HEK293 (cell line): Measurements from ENCODE around the gene CTSZ.

Experiments used
- GLI4 ChIP-seq: fragments of 450-650 bp; formaldehyde crosslinking; IDR thresholded peaks from 2 replicates; pipeline ENCODE4 v1.5.1; 2016; ENCODE audit warnings: missing biosample characterization, missing genetic modification characterization
- IKZF3 ChIP-seq: fragments of 450-650 bp; IDR thresholded peaks from 2 replicates; pipeline ENCODE4 v1.5.0; 2018; ENCODE audit warnings: missing biosample characterization, mild to moderate bottlenecking, missing genetic modification characterization, moderate library complexity
- KLF9 ChIP-seq: fragments of 450-650 bp; formaldehyde crosslinking; IDR thresholded peaks from 2 replicates; pipeline ENCODE4 v1.5.1; 2016; ENCODE audit warnings: missing biosample characterization, missing genetic modification characterization, low read depth
- ZBTB7A ChIP-seq: fragments of 450-650 bp; formaldehyde crosslinking; IDR thresholded peaks from 2 replicates; pipeline ENCODE4 v1.5.1; 2016; ENCODE audit warnings: low read depth, missing biosample characterization, missing genetic modification characterization
- ZFP3 ChIP-seq: fragments of 450-650 bp; formaldehyde crosslinking; IDR thresholded peaks from 2 replicates; pipeline ENCODE4 v1.5.1; 2016; ENCODE audit warnings: low read depth, missing biosample characterization, missing genetic modification characterization
- ZNF133 ChIP-seq: fragments of 450-650 bp; formaldehyde crosslinking; IDR thresholded peaks from 2 replicates; pipeline ENCODE4 v1.5.1; 2016; ENCODE audit warnings: missing biosample characterization, missing genetic modification characterization
- ZNF354C ChIP-seq: fragments of 450-650 bp; formaldehyde crosslinking; IDR thresholded peaks from 2 replicates; pipeline ENCODE4 v1.5.1; 2016; ENCODE audit warnings: missing biosample characterization, missing genetic modification characterization, low read depth, borderline replicate concordance
- ZNF664 ChIP-seq: fragments of 450-650 bp; formaldehyde crosslinking; IDR thresholded peaks from 2 replicates; pipeline ENCODE4 v1.5.1; 2016; ENCODE audit warnings: missing biosample characterization, missing genetic modification characterization
- ZNF707 ChIP-seq: fragments of 450-650 bp; formaldehyde crosslinking; IDR thresholded peaks from 2 replicates; pipeline ENCODE4 v1.5.1; 2016; ENCODE audit warnings: missing biosample characterization, missing genetic modification characterization
- ZNF768 ChIP-seq: fragments of 450-650 bp; formaldehyde crosslinking; IDR thresholded peaks from 2 replicates; pipeline ENCODE4 v1.5.1; 2018; ENCODE audit warnings: missing biosample characterization, mild to moderate bottlenecking, missing genetic modification characterization
- ZSCAN16 ChIP-seq: fragments of 450-650 bp; formaldehyde crosslinking; IDR thresholded peaks from 2 replicates; pipeline ENCODE4 v1.5.1; 2016; ENCODE audit warnings: missing biosample characterization, missing genetic modification characterization
- TF ChIP-seq, protein P1 (sequence below): fragments of 450-650 bp; formaldehyde crosslinking; IDR thresholded peaks from 2 replicates; pipeline ENCODE4 v1.5.1; 2016; ENCODE audit warnings: missing biosample characterization, missing genetic modification characterization
- TF ChIP-seq, protein P2 (sequence below): sonication (generic); formaldehyde crosslinking; IDR thresholded peaks from 2 replicates; pipeline ENCODE4 v1.8.1; 2022; ENCODE audit warnings: mild to moderate bottlenecking, moderate library complexity, missing genetic modification reagents

DNA sequence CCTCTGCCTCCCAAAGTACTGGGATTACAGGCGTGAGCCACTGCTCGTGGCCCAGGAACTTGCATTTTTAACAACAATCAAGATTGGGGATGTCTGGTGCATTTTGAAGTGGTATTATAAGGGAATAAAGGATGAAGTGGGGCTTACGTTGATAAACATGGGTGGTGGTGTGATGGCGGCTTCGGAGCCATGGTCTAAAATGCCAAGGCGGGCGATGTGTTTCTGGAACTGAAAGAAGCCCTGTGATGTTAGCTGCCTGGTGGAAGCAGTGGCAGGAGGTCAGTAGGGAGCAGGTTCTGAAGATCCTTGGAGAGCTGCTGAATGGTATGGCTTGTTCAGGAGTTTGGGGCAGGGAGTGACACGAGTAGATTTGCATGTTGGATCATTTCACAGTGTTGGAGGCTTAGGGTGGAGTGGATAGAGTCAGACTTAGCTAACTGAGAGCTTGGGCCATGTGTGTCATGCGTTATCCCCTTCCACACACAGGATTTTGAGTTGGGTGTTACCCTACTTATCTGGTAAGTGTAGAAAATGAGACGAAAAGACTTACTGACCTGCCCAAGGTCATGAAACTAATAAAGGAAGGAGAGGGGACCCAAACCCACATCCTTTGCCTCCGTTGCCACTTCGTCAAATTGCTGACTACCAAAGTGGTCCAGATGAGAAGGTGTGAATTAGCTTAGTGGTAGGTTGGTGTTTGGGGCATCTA, 24.5 kb downstream of the CTSZ start:
- TF ChIP-seq ZNF768 (tag by site-specific recombination) (no peak), ZNF707 (no peak), ZSCAN16 (no peak), ZNF664 (tag by site-specific recombination) (no peak), ZNF133 (no peak), ZFP3 (tag by site-specific recombination) (no peak), IKZF3 (no peak), ZBTB7A (tag by site-specific recombination) (no peak), KLF9 (no peak), ZNF354C (tag by site-specific recombination) (no peak), GLI4 (tag by site-specific recombination) (no peak)
- TF ChIP-seq, protein P1, sequence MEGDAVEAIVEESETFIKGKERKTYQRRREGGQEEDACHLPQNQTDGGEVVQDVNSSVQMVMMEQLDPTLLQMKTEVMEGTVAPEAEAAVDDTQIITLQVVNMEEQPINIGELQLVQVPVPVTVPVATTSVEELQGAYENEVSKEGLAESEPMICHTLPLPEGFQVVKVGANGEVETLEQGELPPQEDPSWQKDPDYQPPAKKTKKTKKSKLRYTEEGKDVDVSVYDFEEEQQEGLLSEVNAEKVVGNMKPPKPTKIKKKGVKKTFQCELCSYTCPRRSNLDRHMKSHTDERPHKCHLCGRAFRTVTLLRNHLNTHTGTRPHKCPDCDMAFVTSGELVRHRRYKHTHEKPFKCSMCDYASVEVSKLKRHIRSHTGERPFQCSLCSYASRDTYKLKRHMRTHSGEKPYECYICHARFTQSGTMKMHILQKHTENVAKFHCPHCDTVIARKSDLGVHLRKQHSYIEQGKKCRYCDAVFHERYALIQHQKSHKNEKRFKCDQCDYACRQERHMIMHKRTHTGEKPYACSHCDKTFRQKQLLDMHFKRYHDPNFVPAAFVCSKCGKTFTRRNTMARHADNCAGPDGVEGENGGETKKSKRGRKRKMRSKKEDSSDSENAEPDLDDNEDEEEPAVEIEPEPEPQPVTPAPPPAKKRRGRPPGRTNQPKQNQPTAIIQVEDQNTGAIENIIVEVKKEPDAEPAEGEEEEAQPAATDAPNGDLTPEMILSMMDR (tag by site-specific recombination): no peak
- TF ChIP-seq, protein P2, sequence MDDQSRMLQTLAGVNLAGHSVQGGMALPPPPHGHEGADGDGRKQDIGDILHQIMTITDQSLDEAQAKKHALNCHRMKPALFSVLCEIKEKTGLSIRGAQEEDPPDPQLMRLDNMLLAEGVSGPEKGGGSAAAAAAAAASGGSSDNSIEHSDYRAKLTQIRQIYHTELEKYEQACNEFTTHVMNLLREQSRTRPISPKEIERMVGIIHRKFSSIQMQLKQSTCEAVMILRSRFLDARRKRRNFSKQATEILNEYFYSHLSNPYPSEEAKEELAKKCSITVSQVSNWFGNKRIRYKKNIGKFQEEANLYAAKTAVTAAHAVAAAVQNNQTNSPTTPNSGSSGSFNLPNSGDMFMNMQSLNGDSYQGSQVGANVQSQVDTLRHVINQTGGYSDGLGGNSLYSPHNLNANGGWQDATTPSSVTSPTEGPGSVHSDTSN (CRISPR knock-in tag): no peak
